Suprapubic skin (tissue), 4 donors: ENCODE measurements around the gene SRP9. TPM values are rescaled to one million over a fixed set of nuclear protein-coding genes. Genes with fewer than 3 reads are reported as not detected.

Experiments used
- DNase-seq, 2 donors: peaks; one replicate each; pipeline ENCODE4 v3.0.0-alpha.2; 2019; ENCODE audit warnings: low spot score in 2 of 2
- H3K27ac ChIP-seq: fragments of 200-600 bp; sonication (generic); one replicate; pipeline ENCODE4 v1.5.1; 2019
- H3K27me3 ChIP-seq: fragments of 200-600 bp; sonication (generic); one replicate; pipeline ENCODE4 v1.5.1; 2019
- H3K36me3 ChIP-seq: fragments of 200-600 bp; sonication (generic); one replicate; pipeline ENCODE4 v1.5.1; 2019
- H3K4me1 ChIP-seq: fragments of 200-600 bp; sonication (generic); one replicate; pipeline ENCODE4 v1.5.1; 2019
- H3K4me3 ChIP-seq: fragments of 200-600 bp; sonication (generic); one replicate; pipeline ENCODE4 v1.5.1; 2019; ENCODE audit warnings: mild to moderate bottlenecking
- H3K9me3 ChIP-seq: fragments of 200-600 bp; sonication (generic); one replicate; pipeline ENCODE4 v1.5.1; 2019
- EP300 ChIP-seq: sonication (generic); formaldehyde crosslinking; IDR thresholded peaks from one replicate; pipeline ENCODE4 v1.6.1; 2017; ENCODE audit warnings: antibody characterized with exemption
- POLR2A ChIP-seq, 2 donors: fragments of 450-650 bp; IDR thresholded peaks; one replicate each; pipeline ENCODE4 v1.6.1; 2017; ENCODE audit warnings: antibody characterized with exemption in 2 of 2, mild to moderate bottlenecking in 2 of 2, moderate library complexity in 2 of 2
- POLR2AphosphoS5 ChIP-seq, 3 donors: sonication (generic); formaldehyde crosslinking; IDR thresholded peaks; one replicate each; pipeline ENCODE4 v1.6.1; 2017; ENCODE audit warnings: antibody characterized with exemption in 3 of 3
- WGBS: methylation state at CpG from one replicate; pipeline ENCODE4 v1.1.5; 2018; 5-methylcytosine and 5-hydroxymethylcytosine counted together
- total RNA-seq, 4 donors: library from RNA; depleted of rRNA; stranded (reverse); fragments of >200 nt; gene quantifications; one replicate each; pipeline ENCODE4 v1.1.0, GENCODE V29; 2016
- TF ChIP-seq, protein P1 (sequence below), 2 donors: fragments of 200-600 bp in 1 of 2; fragments of 450-650 bp in 1 of 2; sonication (generic) in 1 of 2; IDR thresholded peaks; one replicate each; pipeline ENCODE4 v1.5.1; 2016 to 2019; ENCODE audit warnings: antibody characterized with exemption in 2 of 2, mild to moderate bottlenecking in 1 of 2, moderate library complexity in 1 of 2

The SRP9 gene
- total RNA-seq, 4 donors from 2014 or later, result 139 to 162 (median 144) TPM

DNA sequence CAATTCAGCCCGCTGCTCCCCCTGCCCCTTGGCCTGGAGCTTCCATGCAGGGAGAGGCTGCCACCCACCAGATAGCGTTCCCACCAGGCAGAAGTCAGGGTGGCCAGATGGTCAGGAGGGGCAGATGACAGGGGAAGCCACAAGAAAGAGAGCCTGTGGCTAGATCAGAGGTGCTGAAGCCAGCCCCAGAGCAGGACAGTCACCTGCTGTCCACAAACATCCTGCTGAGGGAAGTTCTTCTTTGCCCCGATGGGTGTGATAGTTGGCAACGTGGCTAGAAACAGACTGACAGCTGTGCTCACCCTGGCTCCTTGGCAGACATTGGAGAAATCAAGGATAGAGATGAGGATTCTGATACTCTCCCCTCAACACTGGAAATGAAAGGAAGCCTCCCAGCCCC, 27.2 kb upstream of the SRP9 start:
- WGBS, result 0% methylated on average over 1 of the region's 4 CpGs
- Histone ChIP-seq H3K36me3 (no peaks in the 10 kb centered on the region), H3K27me3 (no peaks in the 10 kb centered on the region), H3K9me3 (no peaks in the 10 kb centered on the region), H3K27ac (no peak overlapping the region), H3K4me3 (no peak overlapping the region), H3K4me1 (peaks cover 62% of the 10 kb centered on the region)
- no peak for TF ChIP-seq POLR2AphosphoS5 (IDR thresholded peaks at IDR 0.05)
- DNase-seq, result no peak

DNA sequence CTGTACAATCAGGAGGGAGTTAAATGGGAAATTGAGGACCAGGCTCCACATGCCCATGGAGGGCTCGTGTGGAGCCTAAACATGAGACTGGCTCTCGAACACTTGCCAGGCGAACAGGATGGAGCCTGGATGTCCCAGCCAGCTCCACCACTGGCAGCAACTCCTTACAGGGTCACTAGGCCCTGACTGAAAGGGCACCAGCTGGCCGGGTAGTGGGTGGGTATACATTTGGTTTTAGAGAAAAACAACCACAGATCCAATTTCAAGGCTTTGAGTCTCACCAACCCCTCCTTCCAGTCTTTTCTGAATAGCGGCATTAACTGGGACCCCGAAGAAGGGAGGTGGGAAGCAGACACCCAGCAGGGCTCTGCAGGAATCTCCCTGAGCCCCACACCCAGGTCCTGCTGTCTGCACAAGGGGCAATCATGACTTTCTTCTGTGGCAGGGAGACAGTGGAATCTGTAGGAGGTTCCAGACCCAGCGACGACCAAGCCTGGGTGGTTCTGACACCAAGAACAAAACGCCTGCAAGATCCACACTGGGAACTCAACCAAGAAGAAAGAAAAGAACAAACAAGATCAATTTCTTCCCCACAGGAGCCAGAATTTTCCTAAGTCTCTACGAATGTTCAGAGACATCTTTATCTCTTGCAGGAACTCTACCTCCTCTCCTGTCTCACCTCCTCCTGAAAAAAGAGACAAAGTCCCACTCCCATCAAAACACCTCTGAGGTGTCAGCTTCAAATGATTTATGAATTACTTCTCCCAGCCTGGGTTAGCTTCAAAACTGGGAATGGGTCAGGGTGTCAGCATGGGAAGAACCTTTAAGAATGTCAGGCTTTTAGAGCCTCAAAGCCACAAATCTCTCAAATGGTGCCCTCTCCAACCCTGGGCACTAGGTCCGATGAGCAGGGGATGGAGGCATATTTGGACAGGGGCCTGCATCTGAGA, 26.5 kb upstream of the SRP9 start:
- no peak for DNase-seq
- Histone ChIP-seq H3K4me3 (no peak overlapping the region), H3K27ac (no peak overlapping the region), H3K27me3 (no peaks in the 10 kb centered on the region), H3K36me3 (no peaks in the 10 kb centered on the region), H3K4me1 (peaks cover 59% of the 10 kb centered on the region), H3K9me3 (no peaks in the 10 kb centered on the region)
- 83% methylated on average over 11 of the region's 11 CpGs for WGBS
- TF ChIP-seq, protein P1, sequence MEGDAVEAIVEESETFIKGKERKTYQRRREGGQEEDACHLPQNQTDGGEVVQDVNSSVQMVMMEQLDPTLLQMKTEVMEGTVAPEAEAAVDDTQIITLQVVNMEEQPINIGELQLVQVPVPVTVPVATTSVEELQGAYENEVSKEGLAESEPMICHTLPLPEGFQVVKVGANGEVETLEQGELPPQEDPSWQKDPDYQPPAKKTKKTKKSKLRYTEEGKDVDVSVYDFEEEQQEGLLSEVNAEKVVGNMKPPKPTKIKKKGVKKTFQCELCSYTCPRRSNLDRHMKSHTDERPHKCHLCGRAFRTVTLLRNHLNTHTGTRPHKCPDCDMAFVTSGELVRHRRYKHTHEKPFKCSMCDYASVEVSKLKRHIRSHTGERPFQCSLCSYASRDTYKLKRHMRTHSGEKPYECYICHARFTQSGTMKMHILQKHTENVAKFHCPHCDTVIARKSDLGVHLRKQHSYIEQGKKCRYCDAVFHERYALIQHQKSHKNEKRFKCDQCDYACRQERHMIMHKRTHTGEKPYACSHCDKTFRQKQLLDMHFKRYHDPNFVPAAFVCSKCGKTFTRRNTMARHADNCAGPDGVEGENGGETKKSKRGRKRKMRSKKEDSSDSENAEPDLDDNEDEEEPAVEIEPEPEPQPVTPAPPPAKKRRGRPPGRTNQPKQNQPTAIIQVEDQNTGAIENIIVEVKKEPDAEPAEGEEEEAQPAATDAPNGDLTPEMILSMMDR (IDR thresholded peaks at IDR 0.05), result no peak

DNA sequence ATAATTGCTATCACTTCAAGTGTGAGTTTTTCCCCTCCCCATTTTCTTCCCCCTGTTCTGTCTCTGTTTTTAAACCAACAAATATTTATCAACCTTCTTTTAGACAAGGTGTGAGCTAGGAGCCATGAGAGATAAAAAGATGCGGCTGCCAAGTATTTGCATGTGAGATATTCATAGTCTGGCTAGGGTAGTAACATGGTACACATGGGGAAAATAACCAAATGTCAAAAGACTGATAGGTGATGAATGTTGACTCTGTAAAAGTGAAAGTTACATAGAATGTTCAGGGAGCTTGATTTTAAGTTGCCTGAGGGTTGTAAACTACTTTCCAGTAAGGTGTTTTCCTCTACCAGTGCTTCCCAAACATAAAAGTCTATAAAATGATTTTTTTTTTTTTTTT, 25.4 kb upstream of the SRP9 start:
- TF ChIP-seq, protein P1 (IDR thresholded peaks at IDR 0.05), result no peak
- TF ChIP-seq EP300, result no peak
- no peak for TF ChIP-seq POLR2AphosphoS5 (IDR thresholded peaks at IDR 0.05)
- no peak for TF ChIP-seq POLR2A (IDR thresholded peaks at IDR 0.05)
- H3K4me1 ChIP-seq, result peaks cover 49% of the 10 kb centered on the region
- no peak overlapping the region for H3K27ac ChIP-seq
- WGBS, result 67% methylated on average over 1 of the region's 1 CpG
- no peaks in the 10 kb centered on the region for H3K36me3 ChIP-seq
- H3K4me3 ChIP-seq, result no peak overlapping the region
- H3K27me3 ChIP-seq, result no peaks in the 10 kb centered on the region
- no peak for DNase-seq
- no peaks in the 10 kb centered on the region for H3K9me3 ChIP-seq

DNA sequence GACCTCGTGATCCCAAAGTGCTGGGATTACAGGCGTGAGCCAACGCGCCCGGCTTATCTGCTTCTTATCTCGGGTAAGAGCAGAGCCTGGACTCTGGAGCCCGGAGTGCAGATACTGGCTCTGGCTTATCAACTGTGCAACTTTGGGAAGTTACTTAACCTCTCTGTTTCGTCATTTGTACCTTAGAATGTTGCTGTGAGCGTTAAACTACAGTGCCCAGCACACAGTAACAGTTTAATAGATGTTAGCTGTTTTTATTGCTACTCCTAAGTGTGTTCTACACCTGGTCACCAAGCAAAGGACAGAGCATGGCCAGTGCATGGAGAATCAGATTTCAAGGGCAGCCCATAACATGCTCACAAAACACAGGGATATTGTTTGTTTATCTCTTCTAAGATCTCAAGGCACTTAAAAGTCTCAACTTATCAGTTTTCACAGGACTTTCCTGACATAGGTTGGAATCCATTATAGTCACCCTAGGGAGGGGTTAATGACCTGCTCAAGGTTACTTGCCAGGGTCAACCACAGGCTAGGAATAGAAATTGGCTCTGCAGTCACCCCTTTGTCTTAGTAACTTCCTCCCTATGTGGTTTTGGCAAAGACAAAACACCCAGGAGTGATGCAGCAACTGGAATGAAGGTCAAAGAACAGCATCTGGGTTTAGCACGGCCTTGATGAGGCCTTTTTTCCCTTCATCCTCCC, 22.5 kb upstream of the SRP9 start:
- no peaks in the 10 kb centered on the region for H3K36me3 ChIP-seq
- no peaks in the 10 kb centered on the region for H3K9me3 ChIP-seq
- TF ChIP-seq POLR2AphosphoS5 (IDR thresholded peaks at IDR 0.05) (peak in 2 of 3 donors; percentile 18 to 42), EP300 (no peak), POLR2A (IDR thresholded peaks at IDR 0.05) (no peak)
- TF ChIP-seq, protein P1 (IDR thresholded peaks at IDR 0.05), result no peak
- peak in 1 of 2 donors; percentile 40 for DNase-seq
- WGBS, result 77% methylated on average over 10 of the region's 10 CpGs
- peaks cover 39% of the 10 kb centered on the region for H3K4me1 ChIP-seq
- H3K4me3 ChIP-seq, result no peak overlapping the region
- peak overlapping the region; percentile 60 for H3K27ac ChIP-seq
- H3K27me3 ChIP-seq, result no peaks in the 10 kb centered on the region

DNA sequence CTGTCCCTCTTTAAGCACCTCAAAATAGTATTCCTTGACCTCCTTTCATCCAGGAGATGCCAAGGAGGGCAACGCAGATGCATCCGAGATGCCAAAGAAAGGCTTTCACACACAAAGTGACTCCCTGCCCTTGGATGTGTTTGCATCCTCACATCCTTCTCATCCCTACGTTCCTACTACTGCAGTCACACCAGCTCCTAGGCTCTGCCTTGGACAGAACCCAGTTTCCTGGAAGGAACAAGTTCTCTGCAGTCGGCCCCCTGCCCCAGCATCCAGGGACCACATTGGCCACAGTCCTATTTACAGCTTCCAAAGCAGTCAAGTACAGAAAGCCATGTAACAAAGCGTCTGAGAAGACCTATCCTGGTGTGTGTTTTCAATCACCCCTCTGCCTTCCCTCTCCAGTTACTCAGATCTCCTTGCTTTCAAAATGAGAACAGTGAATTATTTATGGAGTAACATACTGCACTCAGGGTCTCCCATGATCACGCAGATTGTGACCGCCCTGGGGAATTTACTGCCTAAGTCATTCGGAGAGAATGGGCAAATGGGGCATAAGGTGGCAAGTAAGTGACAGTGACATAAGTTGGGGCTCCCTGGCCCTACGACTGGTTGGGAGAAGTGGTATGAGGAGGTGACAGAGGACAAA, 21.8 kb upstream of the SRP9 start:
- TF ChIP-seq POLR2AphosphoS5 (IDR thresholded peaks at IDR 0.05) (no peak), POLR2A (IDR thresholded peaks at IDR 0.05) (no peak)
- TF ChIP-seq, protein P1 (IDR thresholded peaks at IDR 0.05), result no peak
- Histone ChIP-seq H3K4me1 (peaks cover 32% of the 10 kb centered on the region), H3K27me3 (no peaks in the 10 kb centered on the region), H3K27ac (peak overlapping the region; percentile 60), H3K9me3 (no peaks in the 10 kb centered on the region), H3K4me3 (no peak overlapping the region), H3K36me3 (no peaks in the 10 kb centered on the region)
- WGBS, result 47% methylated on average over 9 of the region's 9 CpGs
- peak in 1 of 2 donors; percentile 40 for DNase-seq
